HEK293T (cell line): ENCODE measurements around the gene PMM1.

ENCODE experiments used
- FOXK2 ChIP-seq: fragments of 450-650 bp; IDR thresholded peaks from 2 replicates; pipeline ENCODE4 v1.6.1; 2016; ENCODE audit warnings: mild to moderate bottlenecking
- FOXM1 ChIP-seq: fragments of 450-650 bp; IDR thresholded peaks from 2 replicates; pipeline ENCODE4 v1.6.1; 2017; ENCODE audit warnings: mild to moderate bottlenecking, borderline replicate concordance
- SP1 ChIP-seq: fragments of 450-650 bp; IDR thresholded peaks from 2 replicates; pipeline ENCODE4 v1.6.1; 2017

DNA sequence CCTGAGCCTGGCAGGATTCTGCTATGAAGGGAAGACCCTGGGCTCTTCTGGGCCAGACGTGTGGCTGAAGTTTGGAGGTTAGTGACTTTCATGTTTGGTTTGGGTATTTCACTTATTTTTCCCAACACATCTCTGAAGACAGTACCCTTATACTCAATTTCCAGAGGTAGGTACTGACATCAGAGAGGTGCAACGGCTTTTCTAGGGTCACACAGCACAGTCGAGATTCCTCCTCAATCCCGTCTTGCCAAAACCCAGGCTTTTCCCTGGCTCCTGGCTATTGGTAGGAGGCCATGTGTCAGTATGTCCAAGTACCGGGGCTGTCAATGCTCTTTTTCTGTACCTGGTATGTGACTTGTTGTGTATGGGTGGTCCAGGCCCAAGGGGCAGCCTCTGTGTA is 6.1 kb upstream of the PMM1 start:
- no peak for TF ChIP-seq SP1
- TF ChIP-seq FOXM1, result no peak
- no peak for TF ChIP-seq FOXK2
